Liver (tissue), 9 donors: ENCODE results near the gene IFITM5. TPM values are rescaled to one million over a fixed set of nuclear protein-coding genes. Genes with fewer than 3 reads are reported as not detected.

Experiments
- DNase-seq: peaks from one replicate; pipeline ENCODE4 v3.0.0-alpha.2; 2017; ENCODE audit warnings: low spot score
- H3K27ac ChIP-seq, 2 donors: one replicate each; pipeline ENCODE4 v1.7.0; 2013; ENCODE audit warnings: inconsistent platforms in 2 of 2, low read length in 2 of 2, control low read depth in 1 of 2, low read depth in 1 of 2, mild to moderate bottlenecking in 1 of 2
- H3K27me3 ChIP-seq, 4 donors: one replicate each; pipeline versions ENCODE4 v1.6.1 to v1.7.0; 2013; ENCODE audit warnings: low read length in 3 of 4, inconsistent platforms in 1 of 4, mild to moderate bottlenecking in 1 of 4, moderate library complexity in 1 of 4; ENCODE audit not compliant: control insufficient read depth in 4 of 4, insufficient read depth in 4 of 4
- H3K36me3 ChIP-seq, 4 donors: one replicate each; pipeline versions ENCODE4 v1.6.1 to v1.7.0; 2013; ENCODE audit warnings: low read length in 3 of 4, mild to moderate bottlenecking in 3 of 4, low read depth in 1 of 4, moderate library complexity in 1 of 4; ENCODE audit not compliant: control insufficient read depth in 4 of 4, insufficient read depth in 3 of 4
- H3K4me1 ChIP-seq, 4 donors: one replicate each; pipeline versions ENCODE4 v1.6.1 to v1.7.0; 2013; ENCODE audit warnings: low read length in 3 of 4, mild to moderate bottlenecking in 3 of 4, moderate library complexity in 1 of 4; ENCODE audit not compliant: control insufficient read depth in 4 of 4, insufficient read depth in 4 of 4
- H3K4me3 ChIP-seq, 3 donors: one replicate each; pipeline versions ENCODE4 v1.6.1 to v1.7.0; 2013; ENCODE audit warnings: low read length in 3 of 3, control low read depth in 1 of 3, low read depth in 1 of 3, mild to moderate bottlenecking in 1 of 3
- H3K9ac ChIP-seq, 2 donors: one replicate each; pipeline ENCODE4 v1.7.0; 2013; ENCODE audit warnings: low read length in 2 of 2, mild to moderate bottlenecking in 2 of 2, moderate library complexity in 2 of 2, control low read depth in 1 of 2, low read depth in 1 of 2
- H3K9me3 ChIP-seq, 4 donors: one replicate each; pipeline versions ENCODE4 v1.6.1 to v1.7.0; 2013; ENCODE audit warnings: low read length in 3 of 4; ENCODE audit not compliant: control insufficient read depth in 4 of 4
- ATF3 ChIP-seq: IDR thresholded peaks from 2 replicates; pipeline ENCODE4 v1.6.1; 2016; ENCODE audit warnings: antibody characterized with exemption
- CTCF ChIP-seq: fragments of 150-350 bp; IDR thresholded peaks from 2 replicates; pipeline ENCODE4 v1.5.1; 2017; ENCODE audit warnings: improper control_type of control experiment, low read depth, low read length; ENCODE audit not compliant: missing input control
- EGR1 ChIP-seq, 2 donors: IDR thresholded peaks; 2 replicates each; pipeline ENCODE4 v1.6.1; 2016 to 2018; ENCODE audit warnings: antibody characterized with exemption in 2 of 2, low read depth in 2 of 2
- FOXA1 ChIP-seq: IDR thresholded peaks from 2 replicates; pipeline ENCODE4 v1.6.1; 2016; ENCODE audit warnings: antibody characterized with exemption
- FOXA2 ChIP-seq: IDR thresholded peaks from 2 replicates; pipeline ENCODE4 v1.6.1; 2016; ENCODE audit warnings: antibody characterized with exemption
- GABPA ChIP-seq, 2 donors: IDR thresholded peaks in 1 of 2; conservative IDR thresholded peaks in 1 of 2; 2 replicates each; pipeline ENCODE4 v1.6.1; 2016; ENCODE audit warnings: antibody characterized with exemption in 2 of 2, mild to moderate bottlenecking in 1 of 2, moderate library complexity in 1 of 2
- HNF4A ChIP-seq, 2 donors: conservative IDR thresholded peaks; 2 replicates each; pipeline ENCODE4 v1.6.1; 2016; ENCODE audit warnings: antibody characterized with exemption in 2 of 2, mild to moderate bottlenecking in 2 of 2
- HNF4G ChIP-seq: IDR thresholded peaks from 2 replicates; pipeline ENCODE4 v1.6.1; 2016; ENCODE audit warnings: antibody characterized with exemption
- JUND ChIP-seq, 2 donors: IDR thresholded peaks; 2 replicates each; pipeline ENCODE4 v1.6.1; 2016; ENCODE audit warnings: antibody characterized with exemption in 2 of 2
- NR2F2 ChIP-seq: IDR thresholded peaks from 2 replicates; pipeline ENCODE4 v1.6.1; 2016; ENCODE audit warnings: antibody characterized with exemption
- RAD21 ChIP-seq, 2 donors: IDR thresholded peaks; 2 replicates each; pipeline ENCODE4 v1.6.1; 2016; ENCODE audit warnings: antibody characterized with exemption in 2 of 2, mild to moderate bottlenecking in 2 of 2
- REST ChIP-seq: IDR thresholded peaks from 2 replicates; pipeline ENCODE4 v1.6.1; 2016; ENCODE audit warnings: antibody characterized with exemption, mild to moderate bottlenecking
- RXRA ChIP-seq, 2 donors: IDR thresholded peaks; 2 replicates each; pipeline ENCODE4 v1.6.1; 2017 to 2018; ENCODE audit warnings: antibody characterized with exemption in 2 of 2, mild to moderate bottlenecking in 1 of 2
- SP1 ChIP-seq: IDR thresholded peaks from 2 replicates; pipeline ENCODE4 v1.6.1; 2018; ENCODE audit warnings: antibody characterized with exemption, mild to moderate bottlenecking
- TAF1 ChIP-seq: conservative IDR thresholded peaks from 2 replicates; pipeline ENCODE4 v1.6.1; 2016; ENCODE audit warnings: antibody characterized with exemption, mild to moderate bottlenecking
- YY1 ChIP-seq: IDR thresholded peaks from 2 replicates; pipeline ENCODE4 v1.6.1; 2016; ENCODE audit warnings: antibody characterized with exemption, mild to moderate bottlenecking
- ZBTB33 ChIP-seq: IDR thresholded peaks from 2 replicates; pipeline ENCODE4 v1.6.1; 2016; ENCODE audit warnings: antibody characterized with exemption
- WGBS: extraction: QIAGEN DNeasy Blood & Tissue Kit; methylation state at CpG from one replicate; pipeline ENCODE4 v1.1.7; 2013; 5-methylcytosine and 5-hydroxymethylcytosine counted together
- polyA plus RNA-seq, 2 donors: library from polyadenylated mRNA; stranded (reverse) in 1 of 2; unstranded in 1 of 2; fragments of 200-250 nt in 1 of 2; fragments of >200 nt in 1 of 2; fragmentation: Nextera tagmentation in 1 of 2; extraction: Ambion mirVana in 1 of 2; gene quantifications; one replicate each; pipeline versions ENCODE4 v1.2.1 to v1.2.3, GENCODE V29; 2013 to 2015
- total RNA-seq, 2 donors: library from RNA; depleted of rRNA; stranded (reverse); fragments of >200 nt; gene quantifications; one replicate each; pipeline ENCODE4 v1.2.3, GENCODE V29; 2014
- donor health status: healthy.
- donor health status: healthy.
- donor health status: healthy.
- donor health status: healthy.
- donor health status: healthy.

The IFITM5 gene
- total and polyA plus RNA-seq, 4 donors, result not detected

GRCh38 chr11:291281-292210 is 7.8 kb downstream of the IFITM5 start:
- WGBS, result 95% methylated on average over 44 of the region's 44 CpGs
- peaks cover 0 to 2% (median 0%) of the 10 kb centered on the region in 4 donors for H3K36me3 ChIP-seq
- no peak for DNase-seq
- H3K27ac ChIP-seq, result no peak overlapping the region
- no peak overlapping the region for H3K4me3 ChIP-seq
- peaks cover 0 to 19% (median 11%) of the 10 kb centered on the region in 4 donors for H3K4me1 ChIP-seq
- H3K27me3 ChIP-seq, result no peaks in the 10 kb centered on the region
- H3K9me3 ChIP-seq, result no peaks in the 10 kb centered on the region
- TF ChIP-seq RXRA (IDR thresholded peaks at IDR 0.05) (no peak), HNF4A (conservative IDR thresholded peaks at IDR 0.05) (no peak), YY1 (no peak), ZBTB33 (no peak), SP1 (no peak), EGR1 (IDR thresholded peaks at IDR 0.05; ENCODE audit: low read depth in 2 of 2) (no peak), CTCF (no peak), ATF3 (no peak), HNF4G (no peak), TAF1 (no peak), GABPA (IDR thresholded peaks at IDR 0.05 in 1 of 2, conservative IDR thresholded peaks at IDR 0.05 in 1 of 2) (no peak), FOXA1 (no peak), JUND (IDR thresholded peaks at IDR 0.05) (no peak), NR2F2 (no peak)
- H3K9ac ChIP-seq, result no peak overlapping the region

GRCh38 chr11:290621-291231 is 8.6 kb downstream of the IFITM5 start:
- DNase-seq, result no peak
- peaks cover 0 to 2% (median 0%) of the 10 kb centered on the region in 4 donors for H3K36me3 ChIP-seq
- H3K27ac ChIP-seq, result no peak overlapping the region
- H3K27me3 ChIP-seq, result no peaks in the 10 kb centered on the region
- TF ChIP-seq HNF4G (no peak), HNF4A (conservative IDR thresholded peaks at IDR 0.05) (no peak), TAF1 (no peak), FOXA1 (no peak), EGR1 (IDR thresholded peaks at IDR 0.05; ENCODE audit: low read depth in 2 of 2) (no peak), SP1 (no peak), GABPA (IDR thresholded peaks at IDR 0.05 in 1 of 2, conservative IDR thresholded peaks at IDR 0.05 in 1 of 2) (no peak), RAD21 (IDR thresholded peaks at IDR 0.05) (no peak), JUND (IDR thresholded peaks at IDR 0.05) (no peak), FOXA2 (no peak), NR2F2 (no peak), REST (no peak), CTCF (no peak)
- 94% methylated on average over 13 of the region's 13 CpGs for WGBS
- H3K4me1 ChIP-seq, result peaks cover 0 to 19% (median 11%) of the 10 kb centered on the region in 4 donors
- no peak overlapping the region for H3K9ac ChIP-seq
- H3K9me3 ChIP-seq, result no peaks in the 10 kb centered on the region
- H3K4me3 ChIP-seq, result no peak overlapping the region
